Esophagus muscularis mucosa (tissue), 4 donors: ENCODE measurements around the gene YARS1.

Source experiments
- EP300 ChIP-seq: sonication (generic); formaldehyde crosslinking; IDR thresholded peaks from one replicate; pipeline ENCODE4 v1.6.1; 2017; ENCODE audit warnings: antibody characterized with exemption
- POLR2A ChIP-seq: fragments of 450-650 bp; IDR thresholded peaks from one replicate; pipeline ENCODE4 v1.6.1; 2017; ENCODE audit warnings: antibody characterized with exemption, moderate library complexity, mild to moderate bottlenecking, low read depth
- TF ChIP-seq, protein P1 (sequence below), 3 experiments: fragments of 200-600 bp in 2 of 3; fragments of 450-650 bp in 1 of 3; sonication (generic) in 2 of 3; IDR thresholded peaks; one replicate each; pipeline ENCODE4 v1.5.1; 2017 to 2019; ENCODE audit warnings: antibody characterized with exemption in 3 of 3, mild to moderate bottlenecking in 2 of 3, moderate library complexity in 1 of 3

DNA sequence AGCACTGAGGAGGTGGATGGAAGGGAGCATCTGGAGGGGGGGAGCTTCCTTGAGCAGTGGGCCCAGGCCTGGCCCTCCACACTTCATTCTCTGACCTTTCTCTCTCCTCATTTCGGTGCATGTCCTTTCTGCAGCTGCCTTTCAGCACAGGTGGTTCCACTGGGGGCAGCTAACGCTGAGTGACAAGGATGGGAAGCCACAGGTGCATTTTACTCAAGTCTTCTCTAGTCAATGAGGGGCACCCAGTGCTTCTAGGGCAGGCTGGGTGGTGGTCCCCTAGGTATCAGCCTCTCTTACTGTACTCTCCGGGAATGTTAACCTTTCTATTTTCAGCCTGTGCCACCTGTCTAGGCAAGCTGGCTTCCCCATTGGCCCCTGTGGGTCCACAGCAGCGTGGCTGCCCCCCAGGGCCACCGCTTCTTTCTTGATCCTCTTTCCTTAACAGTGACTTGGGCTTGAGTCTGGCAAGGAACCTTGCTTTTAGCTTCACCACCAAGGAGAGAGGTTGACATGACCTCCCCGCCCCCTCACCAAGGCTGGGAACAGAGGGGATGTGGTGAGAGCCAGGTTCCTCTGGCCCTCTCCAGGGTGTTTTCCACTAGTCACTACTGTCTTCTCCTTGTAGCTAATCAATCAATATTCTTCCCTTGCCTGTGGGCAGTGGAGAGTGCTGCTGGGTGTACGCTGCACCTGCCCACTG lies 43.2 kb downstream of the YARS1 start:
- TF ChIP-seq, protein P1, sequence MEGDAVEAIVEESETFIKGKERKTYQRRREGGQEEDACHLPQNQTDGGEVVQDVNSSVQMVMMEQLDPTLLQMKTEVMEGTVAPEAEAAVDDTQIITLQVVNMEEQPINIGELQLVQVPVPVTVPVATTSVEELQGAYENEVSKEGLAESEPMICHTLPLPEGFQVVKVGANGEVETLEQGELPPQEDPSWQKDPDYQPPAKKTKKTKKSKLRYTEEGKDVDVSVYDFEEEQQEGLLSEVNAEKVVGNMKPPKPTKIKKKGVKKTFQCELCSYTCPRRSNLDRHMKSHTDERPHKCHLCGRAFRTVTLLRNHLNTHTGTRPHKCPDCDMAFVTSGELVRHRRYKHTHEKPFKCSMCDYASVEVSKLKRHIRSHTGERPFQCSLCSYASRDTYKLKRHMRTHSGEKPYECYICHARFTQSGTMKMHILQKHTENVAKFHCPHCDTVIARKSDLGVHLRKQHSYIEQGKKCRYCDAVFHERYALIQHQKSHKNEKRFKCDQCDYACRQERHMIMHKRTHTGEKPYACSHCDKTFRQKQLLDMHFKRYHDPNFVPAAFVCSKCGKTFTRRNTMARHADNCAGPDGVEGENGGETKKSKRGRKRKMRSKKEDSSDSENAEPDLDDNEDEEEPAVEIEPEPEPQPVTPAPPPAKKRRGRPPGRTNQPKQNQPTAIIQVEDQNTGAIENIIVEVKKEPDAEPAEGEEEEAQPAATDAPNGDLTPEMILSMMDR (IDR thresholded peaks at IDR 0.05): no peak
- TF ChIP-seq POLR2A (no peak), EP300 (no peak)
